GM19463 (cell line): ENCODE results near the gene RBM45.

Source experiments
- ATAC-seq: cut with Tn5 transposase; IDR thresholded peaks from one replicate; pipeline ENCODE4 v1.9.1; 2021; ENCODE audit warnings: mild to moderate bottlenecking, moderate library complexity; ENCODE audit not compliant: unreplicated experiment

Gene RBM45

GRCh38 chr2:178157574-178157973 is 45.3 kb downstream of the RBM45 start:
- no peak for ATAC-seq

- ATAC-seq = no peak
These were observed 47.7 kb downstream of the RBM45 start for GRCh38 chr2:178159966-178160365.

DNA sequence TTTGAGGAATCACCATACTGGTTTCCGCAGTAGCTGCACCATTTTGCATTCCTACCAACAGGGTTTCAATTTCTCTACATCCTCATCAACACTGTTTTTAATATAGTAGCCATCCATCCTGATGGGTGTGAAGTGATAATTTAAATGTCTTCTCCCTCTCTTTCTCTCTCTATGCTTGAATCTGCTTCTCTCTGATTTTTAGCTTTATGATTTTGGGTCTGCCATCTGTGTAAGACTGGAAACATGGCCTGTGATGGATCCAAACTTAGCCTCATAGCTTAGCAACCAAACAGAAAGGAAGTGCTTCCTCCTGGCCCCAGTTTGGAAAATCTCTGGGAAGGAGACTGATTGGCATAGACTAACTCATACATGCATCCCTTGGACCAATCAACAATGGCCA is 48.4 kb downstream of the RBM45 start:
- ATAC-seq = no peak

GRCh38 chr2:178163395-178163794 is 51.2 kb downstream of the RBM45 start:
- ATAC-seq = no peak

DNA sequence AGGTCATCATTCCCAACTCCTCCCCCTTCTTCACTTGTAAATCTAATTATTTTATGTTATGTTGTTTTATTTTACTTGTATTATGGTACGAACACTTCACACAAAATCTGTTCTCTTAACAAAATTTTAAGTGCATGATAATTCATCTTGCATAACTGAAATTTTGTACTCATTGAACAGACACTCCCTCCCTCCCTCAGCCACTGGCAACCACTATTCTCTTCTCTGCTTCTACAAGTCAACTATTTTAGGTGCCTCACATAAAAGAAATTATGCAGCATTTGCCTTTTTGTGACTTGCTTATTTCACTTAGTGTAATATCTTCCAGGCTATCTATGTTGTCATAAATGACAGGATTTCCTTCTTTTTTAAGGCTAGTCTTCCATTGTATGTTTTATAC is 51.7 kb downstream of the RBM45 start:
- no peak for ATAC-seq

- no peak for ATAC-seq
These were observed 61.4 kb downstream of the RBM45 start for GRCh38 chr2:178173657-178174056.

DNA sequence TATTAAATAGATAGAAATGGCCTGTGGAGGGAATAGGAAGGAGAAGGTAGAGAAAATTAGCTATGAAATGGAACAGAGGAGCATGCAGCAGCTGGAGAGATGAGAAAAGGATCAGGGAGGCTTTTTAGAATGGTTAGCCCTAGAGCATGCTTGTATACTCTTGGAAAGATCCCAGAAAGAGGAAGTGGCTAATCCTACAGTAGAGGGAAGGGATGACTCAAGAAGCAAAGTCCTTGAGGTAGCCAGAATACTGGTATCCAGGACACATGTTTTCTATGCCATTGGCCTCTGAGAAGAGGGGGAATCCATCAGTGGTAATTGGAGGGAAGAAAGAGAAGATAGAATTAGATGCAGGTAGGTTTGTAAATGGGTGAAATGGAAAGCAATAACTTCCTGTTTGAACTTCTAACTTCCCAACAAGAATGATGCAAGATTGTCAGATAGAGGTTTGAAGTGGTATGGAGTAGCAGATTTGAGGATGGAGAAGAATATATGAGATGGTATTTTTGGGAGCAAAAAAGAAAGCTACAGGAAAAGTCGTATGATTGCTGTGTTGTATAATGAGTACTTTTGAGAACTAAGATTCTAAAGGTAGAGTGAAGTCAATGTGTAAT is 64.9 kb downstream of the RBM45 start:
- no peak for ATAC-seq
